HG02870 (cell line): ENCODE data around the gene GMEB2.

ENCODE experiments used
- ATAC-seq: cut with Tn5 transposase; IDR thresholded peaks from one replicate; pipeline ENCODE4 v1.9.1; 2021; ENCODE audit warnings: mild to moderate bottlenecking, moderate library complexity; ENCODE audit not compliant: unreplicated experiment

The GMEB2 gene

GRCh38 chr20:63591147-63591533 lies 35.8 kb downstream of the GMEB2 start:
- no peak for ATAC-seq

DNA sequence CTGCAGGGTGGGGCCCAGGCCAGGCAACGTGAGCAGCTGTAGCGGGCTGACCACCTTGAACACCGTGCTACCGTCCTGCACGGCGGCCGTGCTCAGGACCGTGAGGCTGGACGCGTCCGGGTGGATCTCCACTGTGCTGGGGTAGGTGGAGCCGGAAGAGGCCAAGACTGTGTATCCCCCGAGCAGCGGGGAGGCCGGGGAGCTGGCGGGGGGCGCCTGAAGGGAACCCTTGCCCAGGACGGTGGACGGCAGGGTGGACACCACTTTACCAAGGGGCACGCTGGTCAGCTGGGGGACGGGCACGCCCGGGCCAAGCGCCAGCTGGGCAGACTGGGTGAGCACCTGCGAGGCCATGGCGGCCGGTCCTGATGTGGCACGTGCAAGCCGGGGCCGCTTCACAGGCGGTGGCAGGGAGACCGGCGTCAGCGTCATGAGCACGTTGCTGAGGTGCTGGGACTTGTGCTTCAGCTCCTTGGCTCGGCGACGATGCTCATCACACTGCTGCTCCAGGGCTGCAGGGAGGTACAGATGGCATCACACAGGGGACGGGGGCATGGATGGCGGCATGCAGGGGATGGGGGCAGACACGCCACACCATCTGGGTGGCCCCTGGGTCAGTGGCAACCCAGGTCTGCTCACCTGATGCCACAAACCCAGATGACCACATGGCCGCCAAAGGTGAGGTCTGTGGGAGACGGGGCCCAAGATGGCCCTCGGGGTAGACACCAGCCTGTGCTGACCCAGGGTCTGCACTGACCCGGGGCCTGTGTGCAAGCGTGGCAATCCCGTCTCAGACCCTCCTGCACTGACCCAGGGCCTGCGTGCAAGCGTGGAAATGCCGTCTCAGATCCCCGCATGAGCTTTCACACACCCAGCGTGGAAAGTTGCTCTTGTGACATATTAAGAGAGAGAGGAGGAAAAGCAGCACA lies 36.4 kb downstream of the GMEB2 start:
- no peak for ATAC-seq

DNA sequence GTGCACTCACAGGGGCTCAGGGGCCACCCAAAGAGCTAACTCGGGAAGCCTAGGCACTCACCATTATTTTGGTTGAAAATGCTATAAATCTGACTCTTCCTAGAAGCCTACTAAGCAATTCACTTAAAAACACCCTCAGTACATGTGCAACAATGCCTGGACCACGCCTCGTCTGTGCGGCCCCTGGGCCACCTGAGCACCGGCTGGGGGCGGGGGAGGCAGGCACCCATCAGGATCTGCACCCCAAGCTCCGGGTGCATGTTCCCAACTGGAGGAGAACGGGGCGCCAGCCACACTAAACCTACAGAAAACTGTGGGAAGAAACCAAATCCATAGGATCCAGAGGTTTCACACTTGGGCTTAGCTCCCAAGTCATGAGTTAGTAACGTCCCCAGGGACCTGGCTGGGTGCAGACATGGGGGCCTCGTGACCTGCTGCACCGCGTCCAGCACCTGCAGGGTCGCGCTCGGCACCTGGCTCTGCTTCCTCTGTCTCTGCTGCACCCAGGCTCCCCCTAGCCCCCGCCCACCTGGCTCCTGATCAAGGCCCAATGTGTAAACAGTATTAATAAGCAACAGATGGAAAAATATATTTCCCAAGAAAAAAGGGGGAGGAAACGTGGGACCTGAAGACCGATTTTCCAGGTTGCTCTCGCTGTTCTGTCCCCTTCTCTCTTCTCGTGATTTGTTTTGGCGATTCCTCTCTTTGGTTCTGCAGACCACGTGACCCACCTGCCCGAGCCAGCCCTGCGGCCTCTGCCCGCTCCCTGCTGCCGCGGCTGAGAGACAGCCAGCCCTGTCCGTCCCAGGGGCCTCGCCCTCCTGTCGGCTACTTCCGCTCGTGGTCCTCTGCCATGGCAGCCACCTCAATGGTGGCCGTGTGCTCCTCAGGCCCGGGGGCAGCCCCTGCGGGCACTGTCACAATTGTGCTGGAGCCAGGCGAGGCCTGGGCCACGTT lies 37.4 kb downstream of the GMEB2 start:
- no peak for ATAC-seq

- no peak for ATAC-seq
Measured at GRCh38 chr20:63588641-63589041, 38.3 kb downstream of the GMEB2 start.

DNA sequence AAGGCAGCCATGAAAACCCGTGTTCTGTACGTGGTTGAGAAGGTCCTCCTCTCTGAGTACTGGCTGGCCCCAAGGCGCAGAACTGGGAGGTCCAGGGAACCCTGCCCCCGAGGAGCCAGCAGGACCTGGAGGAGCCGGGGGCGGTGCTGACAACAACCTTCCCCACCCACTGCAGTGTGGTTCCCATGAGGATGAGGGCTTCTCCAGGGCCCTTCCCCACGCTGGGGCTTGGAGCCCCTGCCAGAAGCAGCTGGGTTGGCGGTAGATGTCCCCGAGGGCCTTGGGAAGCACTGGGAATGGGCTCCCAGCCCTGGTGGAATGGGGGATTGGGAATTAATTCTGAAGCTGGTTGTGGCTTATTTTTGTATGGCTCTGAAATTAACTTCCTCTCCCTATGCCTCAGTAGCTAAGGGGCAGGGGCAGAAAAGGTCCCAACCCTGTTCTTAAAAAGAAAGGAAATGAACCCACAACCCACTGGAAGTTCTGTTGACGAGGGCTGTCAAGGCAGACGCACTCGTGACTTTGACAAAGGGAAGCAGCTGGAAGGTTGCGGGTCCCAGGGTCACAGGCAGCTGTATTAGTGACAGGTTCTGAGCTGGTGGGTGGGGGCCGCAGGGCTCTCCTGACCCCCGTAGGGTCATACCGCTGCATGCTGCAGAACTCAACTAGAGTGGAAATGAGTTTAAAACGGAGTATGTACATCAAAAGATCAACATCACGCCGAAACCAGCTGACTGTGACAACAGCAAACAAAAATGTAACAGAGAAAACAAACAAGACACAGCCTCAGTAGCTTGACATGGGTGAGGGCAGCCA lies 38.9 kb downstream of the GMEB2 start:
- ATAC-seq = no peak

DNA sequence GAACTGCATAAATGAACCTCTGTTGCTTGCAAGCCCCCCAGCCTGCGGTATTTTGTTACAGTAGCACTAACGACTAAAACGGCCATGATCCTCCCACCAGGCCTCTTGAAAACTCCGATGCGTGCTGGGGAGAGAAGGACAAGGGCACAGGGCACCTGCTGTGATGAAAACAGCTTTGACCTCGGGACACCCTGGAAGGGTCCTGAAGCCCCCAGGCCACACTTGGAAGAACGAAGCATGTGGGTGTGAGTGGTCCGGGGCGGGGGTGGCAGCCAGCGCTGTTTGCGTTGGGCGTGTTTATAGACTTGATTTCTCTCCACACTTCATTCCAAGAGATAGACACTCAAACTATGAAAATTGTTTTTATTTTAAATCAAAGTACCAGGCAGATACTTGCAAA lies 39.6 kb downstream of the GMEB2 start:
- ATAC-seq = no peak

DNA sequence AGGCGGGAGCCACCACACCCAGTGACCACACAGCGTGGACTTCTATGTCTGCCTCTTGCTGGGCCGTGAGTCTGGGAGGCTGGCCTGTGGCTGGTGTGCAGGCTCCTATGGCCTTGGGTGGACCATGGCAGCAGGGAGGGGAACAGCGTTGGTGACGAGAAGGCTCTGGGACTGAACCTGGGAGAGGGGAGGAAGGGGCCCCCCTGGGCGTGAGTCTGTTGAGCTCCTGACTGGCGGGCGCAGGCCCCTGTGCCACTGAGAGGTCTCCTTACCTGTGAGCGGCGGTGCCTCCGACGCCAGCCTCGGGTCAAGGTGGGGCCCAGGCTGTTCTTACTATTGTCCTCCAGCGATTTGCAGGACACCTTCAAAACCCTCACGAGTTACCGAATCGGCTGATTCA lies 40.1 kb downstream of the GMEB2 start:
- ATAC-seq = no peak

- no peak for ATAC-seq
Measured at GRCh38 chr20:63585616-63586565, 41.0 kb downstream of the GMEB2 start.

DNA sequence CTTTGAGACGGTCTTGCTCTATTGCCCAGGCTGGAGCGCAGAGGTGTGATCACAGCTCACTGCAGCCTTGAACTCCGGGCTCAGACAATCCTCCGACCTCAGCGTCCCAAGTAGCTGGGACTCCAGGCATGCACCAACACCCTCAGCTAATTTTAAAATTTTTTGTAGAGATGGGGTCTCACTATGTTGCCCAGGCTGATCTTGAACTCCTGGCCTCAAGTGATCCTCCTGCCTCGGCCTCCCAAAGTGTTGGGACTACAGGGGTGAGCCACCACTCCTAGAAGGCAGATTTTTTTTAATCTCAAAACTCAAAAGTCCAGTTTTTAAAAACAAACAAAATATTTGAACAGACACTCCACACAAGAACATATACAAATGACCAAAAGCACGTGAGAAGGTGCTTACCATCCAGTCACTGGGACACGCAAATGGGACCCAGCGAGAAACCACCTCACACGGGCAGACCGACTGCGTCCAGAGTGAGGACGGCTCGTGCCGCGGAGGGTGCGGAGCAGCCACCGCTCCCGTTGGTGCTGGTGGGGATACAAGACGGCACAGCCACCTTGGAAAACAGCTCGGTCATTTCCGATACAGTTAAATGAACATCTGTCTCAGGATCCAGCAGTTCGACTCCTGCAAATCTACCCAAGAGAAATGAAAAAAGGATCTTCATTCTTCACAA lies 44.4 kb downstream of the GMEB2 start:
- no peak for ATAC-seq

DNA sequence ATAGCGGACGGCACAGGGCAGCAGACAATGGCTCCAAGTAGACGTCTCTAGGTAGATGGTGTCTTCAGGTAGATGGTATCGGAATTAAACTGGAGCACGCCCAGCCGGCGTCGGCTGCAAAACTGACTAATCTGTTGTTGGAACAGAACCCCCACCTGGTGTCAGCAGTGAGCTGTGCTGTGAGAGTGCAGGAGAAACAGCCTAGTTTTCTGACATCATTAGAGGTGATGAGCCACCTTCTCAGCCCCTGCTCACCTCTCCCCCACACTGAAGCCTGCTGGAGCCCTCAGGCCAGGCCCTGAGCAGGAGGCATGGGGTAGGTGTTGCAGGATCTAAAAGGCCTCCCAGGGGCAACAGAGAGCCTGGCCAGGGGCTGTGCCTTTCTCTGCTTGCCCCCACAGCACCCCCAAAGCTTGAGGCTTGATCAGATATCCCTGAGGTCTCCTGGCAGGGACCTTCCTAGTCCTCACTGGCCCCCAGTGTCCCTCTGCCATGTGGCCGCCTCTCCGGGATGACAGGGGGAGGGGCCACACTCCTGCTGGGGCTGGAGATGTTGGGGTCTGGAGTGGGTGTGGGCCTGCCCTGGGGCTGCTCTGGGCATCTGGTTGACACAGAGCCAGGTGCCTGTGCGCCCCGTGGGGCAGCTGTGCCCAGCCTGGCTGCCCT lies 46.0 kb downstream of the GMEB2 start:
- no peak for ATAC-seq

- no peak for ATAC-seq
Measured at GRCh38 chr20:63579017-63579694, 47.7 kb downstream of the GMEB2 start.

DNA sequence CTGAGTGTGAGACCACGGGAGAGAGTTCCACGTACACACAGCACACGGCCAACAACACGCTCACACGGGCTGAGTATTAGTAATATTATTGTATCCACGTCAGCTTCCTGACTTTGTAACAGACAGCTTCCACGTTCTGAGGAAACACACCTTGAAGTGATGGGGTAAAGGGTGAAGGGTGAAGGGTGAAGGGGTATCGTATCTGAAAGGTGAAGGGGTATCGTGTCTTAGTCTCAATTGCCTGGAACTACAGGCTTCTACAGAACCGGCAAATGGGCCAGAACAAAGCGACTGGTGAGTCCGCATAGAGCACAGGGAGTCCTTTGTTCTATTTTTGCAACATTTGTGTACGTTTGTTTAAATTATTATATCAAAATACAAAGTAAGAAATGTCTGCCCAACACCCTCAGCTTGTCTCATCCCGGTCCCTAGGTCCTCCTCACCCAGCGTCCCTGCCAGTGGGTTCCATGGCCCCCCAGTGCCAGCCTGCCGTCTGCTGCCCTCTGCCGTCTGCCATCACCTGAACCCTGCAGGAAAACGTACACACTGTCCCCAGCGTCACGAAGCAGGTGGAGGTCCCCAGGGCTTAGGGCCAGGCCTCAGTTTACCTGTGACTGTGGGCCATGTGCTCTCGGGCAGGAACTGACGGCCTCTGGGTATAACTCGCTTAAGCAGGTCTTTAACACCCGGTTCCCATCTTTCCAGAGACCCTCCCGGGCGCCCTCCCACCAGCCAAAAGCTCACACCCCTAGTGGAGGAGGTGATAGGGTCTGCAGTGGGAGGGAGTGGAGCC lies 48.5 kb downstream of the GMEB2 start:
- ATAC-seq = no peak

DNA sequence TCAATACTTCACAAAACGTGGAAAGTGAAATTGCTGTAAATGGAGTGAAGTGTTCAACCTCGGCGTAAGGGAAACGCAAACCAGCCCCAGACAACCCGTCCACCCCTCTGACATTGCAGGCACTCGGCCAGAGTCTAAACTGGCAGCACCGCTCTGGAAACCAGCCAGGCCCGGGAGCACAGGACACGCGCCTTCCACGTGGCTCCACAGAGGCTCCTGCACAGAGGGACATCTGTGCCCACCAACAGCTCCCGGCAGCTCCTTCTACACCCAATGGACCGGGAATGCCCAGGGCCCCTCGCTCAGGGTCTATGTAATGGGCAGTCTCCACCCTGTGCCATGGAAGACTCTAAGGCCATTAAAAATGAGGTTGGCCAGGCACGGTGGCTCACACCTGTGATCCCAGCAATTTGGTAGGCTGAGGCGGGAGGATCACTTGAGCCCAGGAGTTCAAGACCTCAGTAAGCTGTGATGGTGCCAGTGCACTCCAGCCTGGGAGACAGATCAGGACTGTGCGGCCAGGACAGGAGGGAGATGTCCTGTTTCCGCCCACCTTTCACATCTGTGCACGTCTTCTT lies 49.5 kb downstream of the GMEB2 start:
- no peak for ATAC-seq

DNA sequence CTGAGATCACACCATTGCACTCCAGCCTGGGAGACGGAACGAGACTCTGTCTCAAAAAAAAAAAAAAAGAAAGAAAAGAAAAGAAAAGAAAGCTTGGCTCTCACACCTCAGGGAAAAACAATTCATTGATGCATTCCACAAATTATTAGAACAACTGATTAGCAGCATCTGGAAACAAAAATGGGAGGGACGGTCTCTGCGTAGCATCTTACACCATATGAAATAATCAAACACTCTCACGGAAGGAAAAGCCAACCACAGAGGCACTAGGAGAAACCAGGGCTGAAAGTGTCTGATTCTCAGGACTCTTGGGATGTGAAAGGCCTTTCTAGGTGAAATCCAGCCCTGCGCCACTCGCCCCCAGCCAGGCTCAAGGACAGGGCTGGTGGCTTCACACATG lies 50.6 kb downstream of the GMEB2 start:
- ATAC-seq = no peak

- ATAC-seq = no peak
Measured at GRCh38 chr20:63574829-63575743, 51.8 kb downstream of the GMEB2 start.
